OCI-LY1 (cell line): ENCODE results near the gene PPP2R2B.

Experiments
- H2AFZ ChIP-seq: fragments of 200-600 bp; sonication (generic), shearing (Covaris generic); 2 replicates; pipeline ENCODE4 v1.6.0; 2014; ENCODE audit warnings: antibody characterized with exemption, mild to moderate bottlenecking, low read length
- H3F3A ChIP-seq: fragments of 200-600 bp; sonication (generic), shearing (Covaris generic); 2 replicates; pipeline ENCODE4 v1.6.0; 2014; ENCODE audit warnings: mild to moderate bottlenecking, antibody characterized with exemption, low read length, moderate library complexity; ENCODE audit not compliant: insufficient read depth
- H3K27ac ChIP-seq: fragments of 200-600 bp; sonication (generic); 2 replicates; pipeline ENCODE4 v1.5.1; 2014; ENCODE audit warnings: low read length, mixed run types, mild to moderate bottlenecking, low read depth; ENCODE audit not compliant: poor library complexity, severe bottlenecking
- H3K27me3 ChIP-seq: fragments of 200-600 bp; sonication (generic); 2 replicates; pipeline ENCODE4 v1.6.0; 2014; ENCODE audit warnings: antibody characterized with exemption, mild to moderate bottlenecking, low read length, moderate library complexity; ENCODE audit not compliant: insufficient read depth
- H3K36me3 ChIP-seq: fragments of 200-600 bp; sonication (generic); 2 replicates; pipeline ENCODE4 v1.6.1; 2014; ENCODE audit warnings: mild to moderate bottlenecking, antibody characterized with exemption, low read length, moderate library complexity, mixed read lengths; ENCODE audit not compliant: insufficient read depth
- H3K4me1 ChIP-seq: fragments of 200-600 bp; sonication (generic); 2 replicates; pipeline ENCODE4 v1.5.1; 2014; ENCODE audit warnings: mild to moderate bottlenecking, low read length, moderate library complexity; ENCODE audit not compliant: insufficient read depth, severe bottlenecking
- H3K4me2 ChIP-seq: fragments of 200-600 bp; sonication (generic), shearing (Covaris generic); 2 replicates; pipeline ENCODE4 v1.6.1; 2014; ENCODE audit warnings: low read length
- H3K4me3 ChIP-seq: fragments of 200-600 bp; sonication (generic); 2 replicates; pipeline ENCODE4 v1.5.1; 2014; ENCODE audit warnings: low read length, low read depth, mild to moderate bottlenecking, mixed read lengths; ENCODE audit not compliant: poor library complexity, severe bottlenecking
- H3K79me2 ChIP-seq: fragments of 200-600 bp; shearing (Covaris generic); 2 replicates; pipeline ENCODE4 v1.6.1; 2016; ENCODE audit warnings: mixed run types, low read length, mixed read lengths; ENCODE audit not compliant: insufficient read depth
- H3K9ac ChIP-seq: fragments of 200-600 bp; sonication (generic), shearing (Covaris generic); 2 replicates; pipeline ENCODE4 v1.6.1; 2014; ENCODE audit warnings: mild to moderate bottlenecking, low read length, mixed read lengths
- H3K9me2 ChIP-seq: fragments of 200-600 bp; sonication (generic), shearing (Covaris generic); 2 replicates; pipeline ENCODE4 v1.6.1; 2014; ENCODE audit warnings: low read depth, mild to moderate bottlenecking, low read length, mixed read lengths
- H3K9me3 ChIP-seq: fragments of 200-600 bp; shearing (Covaris generic); 2 replicates; pipeline ENCODE4 v1.6.1; 2014; ENCODE audit warnings: low read length, mixed read lengths
- H4K20me1 ChIP-seq: fragments of 200-600 bp; sonication (generic), shearing (Covaris generic); 2 replicates; pipeline ENCODE4 v1.6.0; 2016; ENCODE audit warnings: mild to moderate bottlenecking, low read length; ENCODE audit not compliant: insufficient read depth
- EZH2 ChIP-seq: fragments of 200-600 bp; sonication (generic), shearing (Covaris generic); IDR thresholded peaks from 2 replicates; pipeline ENCODE4 v1.8.0; 2017; ENCODE audit warnings: borderline replicate concordance, mixed run types, mild to moderate bottlenecking, antibody characterized with exemption, low read length, moderate library complexity, mixed read lengths
- TF ChIP-seq, protein P1 (sequence below): fragments of 200-600 bp; sonication (generic), shearing (Covaris generic); IDR thresholded peaks from 2 replicates; pipeline ENCODE4 v1.5.1; 2017; ENCODE audit warnings: mild to moderate bottlenecking, antibody characterized with exemption, low read length, moderate library complexity, mixed read lengths

Gene PPP2R2B

DNA sequence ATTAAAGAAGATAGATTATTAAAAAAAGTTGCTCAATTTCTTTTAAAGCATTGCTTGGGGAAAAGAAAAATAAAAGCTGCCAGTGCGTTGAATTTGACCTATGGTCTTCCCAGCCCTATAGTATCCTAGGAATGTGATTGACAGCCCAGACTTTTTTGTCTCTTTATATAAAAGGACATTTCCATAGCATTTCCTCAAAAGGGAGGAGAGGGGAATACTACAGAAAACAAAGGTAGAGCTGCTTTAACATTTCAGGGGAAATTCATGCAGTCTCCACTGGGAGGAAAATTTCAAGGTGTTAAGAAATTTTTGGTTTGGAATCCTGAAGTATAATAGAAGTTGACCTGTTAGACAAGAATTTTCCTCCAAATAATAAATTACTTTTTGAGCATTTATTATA is 344.7 kb downstream of the PPP2R2B start:
- H3K9me2 ChIP-seq: no peaks in the 10 kb centered on the region
- no peak overlapping the region for H3K4me3 ChIP-seq
- no peaks in the 10 kb centered on the region for H3K27me3 ChIP-seq
- no peaks in the 10 kb centered on the region for H3K36me3 ChIP-seq
- no peaks in the 10 kb centered on the region for H3K4me1 ChIP-seq
- H3K9me3 ChIP-seq: no peaks in the 10 kb centered on the region
- H3K4me2 ChIP-seq: no peak overlapping the region
- TF ChIP-seq, protein P1, sequence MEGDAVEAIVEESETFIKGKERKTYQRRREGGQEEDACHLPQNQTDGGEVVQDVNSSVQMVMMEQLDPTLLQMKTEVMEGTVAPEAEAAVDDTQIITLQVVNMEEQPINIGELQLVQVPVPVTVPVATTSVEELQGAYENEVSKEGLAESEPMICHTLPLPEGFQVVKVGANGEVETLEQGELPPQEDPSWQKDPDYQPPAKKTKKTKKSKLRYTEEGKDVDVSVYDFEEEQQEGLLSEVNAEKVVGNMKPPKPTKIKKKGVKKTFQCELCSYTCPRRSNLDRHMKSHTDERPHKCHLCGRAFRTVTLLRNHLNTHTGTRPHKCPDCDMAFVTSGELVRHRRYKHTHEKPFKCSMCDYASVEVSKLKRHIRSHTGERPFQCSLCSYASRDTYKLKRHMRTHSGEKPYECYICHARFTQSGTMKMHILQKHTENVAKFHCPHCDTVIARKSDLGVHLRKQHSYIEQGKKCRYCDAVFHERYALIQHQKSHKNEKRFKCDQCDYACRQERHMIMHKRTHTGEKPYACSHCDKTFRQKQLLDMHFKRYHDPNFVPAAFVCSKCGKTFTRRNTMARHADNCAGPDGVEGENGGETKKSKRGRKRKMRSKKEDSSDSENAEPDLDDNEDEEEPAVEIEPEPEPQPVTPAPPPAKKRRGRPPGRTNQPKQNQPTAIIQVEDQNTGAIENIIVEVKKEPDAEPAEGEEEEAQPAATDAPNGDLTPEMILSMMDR: no peak
- TF ChIP-seq EZH2: no peak
- no peaks in the 10 kb centered on the region for H3K79me2 ChIP-seq
- no peaks in the 10 kb centered on the region for H3F3A ChIP-seq
- no peaks in the 10 kb centered on the region for H4K20me1 ChIP-seq
- H2AFZ ChIP-seq: no peak overlapping the region
- H3K27ac ChIP-seq: no peak overlapping the region
- H3K9ac ChIP-seq: no peak overlapping the region

DNA sequence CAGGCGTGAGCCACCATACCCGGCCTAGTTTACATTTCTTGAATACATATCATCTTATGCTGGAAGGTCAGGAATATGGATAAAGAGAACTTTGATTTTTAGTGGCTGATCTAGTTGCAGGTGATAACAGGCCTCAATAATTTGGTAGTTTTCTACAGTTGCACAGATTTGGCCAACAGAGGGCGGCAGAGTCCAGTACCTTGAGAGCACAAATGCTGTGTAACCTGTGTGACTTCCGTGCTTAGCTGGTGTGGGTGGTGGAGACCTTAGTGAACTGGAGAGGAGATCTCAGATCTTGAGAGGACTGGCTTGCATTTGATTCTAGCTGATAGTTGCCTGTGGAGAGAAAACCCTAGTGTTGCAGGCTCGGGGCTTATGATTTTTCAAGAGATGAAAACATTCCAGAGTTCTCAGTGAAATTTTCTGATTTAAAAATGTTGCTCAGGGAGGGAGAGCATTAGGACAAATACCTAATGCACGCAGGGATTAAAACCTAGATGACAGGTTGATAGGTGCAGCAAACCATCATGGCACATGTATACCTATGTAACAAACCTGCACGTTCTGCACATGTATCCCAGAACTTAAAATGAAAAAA is 345.2 kb downstream of the PPP2R2B start:
- H3K9me2 ChIP-seq: no peaks in the 10 kb centered on the region
- no peaks in the 10 kb centered on the region for H3F3A ChIP-seq
- no peak overlapping the region for H3K27ac ChIP-seq
- TF ChIP-seq, protein P1: peak; percentile 89
- TF ChIP-seq EZH2: no peak
- no peak overlapping the region for H3K4me2 ChIP-seq
- no peaks in the 10 kb centered on the region for H3K9me3 ChIP-seq
- no peak overlapping the region for H3K4me3 ChIP-seq
- H3K36me3 ChIP-seq: no peaks in the 10 kb centered on the region
- H3K27me3 ChIP-seq: no peaks in the 10 kb centered on the region
- no peak overlapping the region for H2AFZ ChIP-seq
- H4K20me1 ChIP-seq: no peaks in the 10 kb centered on the region
- no peaks in the 10 kb centered on the region for H3K4me1 ChIP-seq
- no peaks in the 10 kb centered on the region for H3K79me2 ChIP-seq
- no peak overlapping the region for H3K9ac ChIP-seq
